Left kidney (tissue), 2 donors: ENCODE data around the gene ZNF26. TPM values are rescaled to one million over a fixed set of nuclear protein-coding genes. Genes with fewer than 3 reads are reported as not detected.

Experiments used
- DNase-seq: peaks from one replicate; pipeline ENCODE4 v3.0.0-alpha.2; 2013
- polyA plus RNA-seq: library from polyadenylated mRNA; unstranded; fragments of 120-200 nt; gene quantifications from one replicate; pipeline ENCODE4 v1.2.1, GENCODE V29; 2013; ENCODE audit not compliant: insufficient read length

The ZNF26 gene
- polyA plus RNA-seq, 1 donor: 17.7 TPM

GRCh38 chr12:133061954-133062353 is 75.8 kb downstream of the ZNF26 start:
- DNase-seq: no peak

- no peak for DNase-seq
These were observed 77.4 kb downstream of the ZNF26 start for GRCh38 chr12:133063556-133063955.

- DNase-seq: no peak
These were observed 87.7 kb downstream of the ZNF26 start for GRCh38 chr12:133073836-133074235.

Other genes with a start within 250 kb of the ZNF26 start
- 89.8 TPM for gene ANKLE2, start 224.5 kb upstream of the ZNF26 start, polyA plus RNA-seq
- gene GOLGA3, start 157.5 kb upstream of the ZNF26 start, polyA plus RNA-seq: 33.6 TPM
- gene CHFR, start 98.8 kb upstream of the ZNF26 start, polyA plus RNA-seq: 31.6 TPM
- gene ZNF605, start 30.1 kb upstream of the ZNF26 start, polyA plus RNA-seq: 36.4 TPM
- 93.5 TPM for gene ZNF84, start 51.1 kb downstream of the ZNF26 start, polyA plus RNA-seq
- gene ZNF140, start 94.6 kb downstream of the ZNF26 start, polyA plus RNA-seq: 49.0 TPM
- gene ZNF891, start 143.9 kb downstream of the ZNF26 start, polyA plus RNA-seq: 9.1 TPM
- gene ZNF10, start 144.3 kb downstream of the ZNF26 start, polyA plus RNA-seq: 33.1 TPM
- gene ZNF268, start 195.1 kb downstream of the ZNF26 start, polyA plus RNA-seq: 39.9 TPM
- gene ANHX, start 249.5 kb downstream of the ZNF26 start, polyA plus RNA-seq: not detected